Activated CD4-positive, alpha-beta T cell treated with anti-CD3 and anti-CD28 coated beads for 1 hour (primary cell): Measurements from ENCODE around the gene ARNT2.

ENCODE experiments used
- DNase-seq: peaks from one replicate; pipeline ENCODE4 v3.0.0-alpha.2; 2020

ARNT2 gene

DNA sequence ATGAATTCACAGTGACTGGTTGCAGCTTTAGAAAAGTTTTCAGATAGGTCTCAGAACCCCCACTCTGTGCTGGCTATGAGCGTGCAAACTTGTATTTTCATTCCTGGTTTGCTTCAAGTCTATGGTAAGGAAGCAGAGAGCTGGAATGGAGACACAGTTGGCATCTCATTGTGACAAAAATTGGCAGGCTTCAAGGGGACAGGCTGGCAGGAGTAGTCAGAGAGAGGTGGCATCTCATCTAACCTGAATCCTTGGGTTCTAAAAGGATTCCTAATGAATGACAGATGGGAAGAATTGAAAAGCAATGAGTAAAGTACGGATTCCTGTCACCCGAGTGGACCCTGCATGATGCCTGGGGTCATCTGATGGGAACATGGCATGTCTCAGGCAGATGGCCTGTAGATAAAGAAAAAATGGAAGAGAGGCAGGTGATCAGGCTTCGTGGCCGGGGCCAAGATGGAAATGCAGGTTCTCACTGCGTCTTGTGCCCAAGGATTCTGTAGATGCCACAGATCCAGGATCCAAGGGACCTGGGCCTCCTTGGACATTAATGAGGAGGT, 201.5 kb downstream of the ARNT2 start:
- no peak for DNase-seq

DNA sequence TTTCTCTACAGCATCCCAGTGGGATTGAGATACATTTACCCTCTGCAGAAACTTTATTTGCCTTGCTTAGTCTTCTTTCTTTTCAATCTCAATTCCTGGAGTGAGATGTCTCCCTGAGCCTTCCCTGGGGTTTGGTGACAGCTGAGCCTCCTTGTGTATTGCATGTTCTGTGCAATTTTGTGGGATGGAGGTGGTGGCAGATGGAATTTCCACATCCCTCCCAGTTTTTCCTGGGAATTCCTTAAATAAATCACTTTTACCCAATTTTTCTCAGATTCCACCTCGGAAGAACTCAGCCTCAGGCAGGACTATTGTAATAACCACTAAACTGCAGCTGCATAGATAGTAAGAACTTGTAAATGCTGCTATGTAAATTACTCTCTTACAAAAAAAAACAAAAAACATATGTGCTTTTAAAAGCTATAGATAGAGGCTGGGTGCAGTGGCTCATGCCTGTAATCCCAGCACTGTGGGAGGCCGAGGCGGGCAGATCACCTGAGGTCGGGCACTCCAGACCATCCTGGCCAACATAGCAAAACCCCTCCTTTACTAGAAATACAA, 202.4 kb downstream of the ARNT2 start:
- DNase-seq = no peak

DNA sequence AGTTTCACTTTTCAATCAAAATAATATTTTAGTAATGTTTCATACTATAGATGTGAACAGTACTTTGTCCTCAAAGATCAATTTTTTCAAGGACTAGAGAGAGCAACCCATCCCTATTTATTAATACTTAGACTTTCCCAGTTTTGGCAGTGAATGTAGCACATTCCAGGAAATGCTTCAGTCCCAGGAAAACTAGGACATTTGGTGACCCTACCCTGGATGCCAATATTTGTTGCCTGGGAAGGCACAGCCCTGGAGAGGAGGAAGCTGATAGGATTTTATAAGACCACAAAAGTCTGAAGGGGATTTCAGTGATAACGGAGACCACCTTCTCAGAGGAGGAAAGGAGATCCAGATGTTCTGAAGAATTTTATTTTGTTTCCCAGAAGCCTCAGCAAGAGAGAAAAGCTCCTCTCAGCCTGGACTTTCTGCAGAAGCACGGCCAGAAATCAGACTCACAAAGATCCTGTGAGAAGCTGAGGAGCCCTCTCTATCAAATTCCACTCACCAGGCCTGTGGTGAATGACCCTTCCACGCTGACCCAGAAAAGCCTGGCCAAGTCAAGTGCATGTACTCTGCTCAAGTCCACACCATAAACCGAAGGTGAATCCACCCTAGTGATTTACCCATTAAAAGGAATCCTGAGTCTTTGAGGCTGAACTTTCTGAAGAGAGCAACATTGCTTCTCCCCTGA, 203.3 kb downstream of the ARNT2 start:
- no peak for DNase-seq

DNA sequence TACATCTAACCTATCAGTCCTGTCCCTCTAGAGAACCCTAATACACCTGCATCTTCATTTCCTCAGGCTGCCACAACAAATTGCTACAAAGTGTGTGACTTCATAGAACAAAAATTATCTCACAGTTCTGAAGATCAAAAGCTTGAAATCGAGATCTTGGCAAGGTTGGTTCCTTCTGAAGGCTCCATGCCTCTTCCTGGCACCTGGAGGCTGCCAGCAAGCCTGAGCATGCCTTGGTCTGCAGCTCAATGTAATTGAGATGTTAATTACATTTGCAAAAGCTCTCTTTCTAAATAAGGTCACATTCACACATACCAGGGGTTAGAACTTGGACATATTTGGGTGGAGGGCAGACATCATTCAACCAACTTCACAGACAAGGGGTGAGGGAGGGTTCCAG, 204.5 kb downstream of the ARNT2 start:
- no peak for DNase-seq

DNA sequence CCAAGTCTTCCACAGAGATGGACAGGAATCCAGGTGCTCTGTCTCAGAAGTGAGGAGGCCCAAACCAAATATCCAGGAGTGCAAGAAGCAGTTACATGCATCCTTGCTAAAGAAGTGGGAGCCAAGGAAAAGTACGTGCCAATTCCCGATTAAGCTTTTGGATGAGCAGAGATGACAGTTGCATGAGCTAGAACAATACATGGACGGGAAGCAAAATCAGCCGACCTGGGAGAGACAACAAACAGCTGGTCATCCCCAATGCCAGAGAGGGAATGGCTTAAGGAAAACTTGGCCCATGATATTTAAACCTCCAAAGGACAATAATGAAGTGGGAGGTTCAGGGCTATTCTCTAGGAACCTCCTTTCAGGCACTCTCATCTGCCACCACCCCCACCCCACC, 204.9 kb downstream of the ARNT2 start:
- no peak for DNase-seq

DNA sequence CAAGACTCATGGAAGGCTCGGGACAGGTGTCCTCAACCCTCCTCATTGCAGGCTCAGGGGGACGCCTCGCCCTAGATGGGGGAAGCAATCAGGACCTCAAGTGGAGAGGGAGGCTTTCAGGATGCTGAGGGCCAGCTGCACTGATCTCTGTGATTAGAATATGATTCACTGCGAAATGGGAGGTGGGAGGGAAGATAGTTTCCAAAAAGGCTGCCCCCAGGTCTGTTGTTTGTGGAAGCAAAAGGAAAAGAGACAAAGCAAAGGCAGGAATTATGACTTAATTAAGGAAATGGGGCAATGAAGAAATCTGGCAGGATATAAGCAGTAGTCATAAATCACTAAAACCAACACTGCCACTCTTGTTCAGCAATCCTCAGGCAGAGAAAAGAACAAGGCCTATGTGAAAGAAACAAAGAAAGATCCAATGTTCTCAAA, 205.3 kb downstream of the ARNT2 start:
- no peak for DNase-seq

DNA sequence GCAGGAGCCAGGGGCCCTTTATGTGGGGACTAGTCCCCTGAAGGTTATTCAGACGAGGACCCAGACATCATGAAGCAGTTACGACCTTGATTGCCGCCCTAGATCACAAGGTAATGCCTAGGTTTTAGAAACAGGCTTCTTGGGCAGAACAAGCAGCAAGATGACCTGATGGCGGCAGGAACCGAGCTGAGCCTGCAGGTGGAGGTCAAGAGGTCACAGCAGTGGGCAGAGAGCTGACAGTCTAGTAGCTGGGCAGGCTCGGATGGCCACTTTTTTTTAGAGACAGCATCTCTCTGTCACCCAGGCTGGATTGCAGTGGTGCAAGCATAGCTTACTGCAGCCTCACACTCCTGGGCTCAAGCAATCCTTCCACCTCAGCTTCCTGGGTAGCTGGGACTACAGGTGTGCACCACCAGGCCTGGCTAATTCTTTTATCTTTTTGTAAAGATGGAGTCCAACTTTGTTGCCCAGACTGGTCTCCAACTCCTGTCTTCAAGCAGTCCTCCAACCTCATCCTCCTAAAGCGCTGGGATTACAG, 207.4 kb downstream of the ARNT2 start:
- DNase-seq = no peak

DNA sequence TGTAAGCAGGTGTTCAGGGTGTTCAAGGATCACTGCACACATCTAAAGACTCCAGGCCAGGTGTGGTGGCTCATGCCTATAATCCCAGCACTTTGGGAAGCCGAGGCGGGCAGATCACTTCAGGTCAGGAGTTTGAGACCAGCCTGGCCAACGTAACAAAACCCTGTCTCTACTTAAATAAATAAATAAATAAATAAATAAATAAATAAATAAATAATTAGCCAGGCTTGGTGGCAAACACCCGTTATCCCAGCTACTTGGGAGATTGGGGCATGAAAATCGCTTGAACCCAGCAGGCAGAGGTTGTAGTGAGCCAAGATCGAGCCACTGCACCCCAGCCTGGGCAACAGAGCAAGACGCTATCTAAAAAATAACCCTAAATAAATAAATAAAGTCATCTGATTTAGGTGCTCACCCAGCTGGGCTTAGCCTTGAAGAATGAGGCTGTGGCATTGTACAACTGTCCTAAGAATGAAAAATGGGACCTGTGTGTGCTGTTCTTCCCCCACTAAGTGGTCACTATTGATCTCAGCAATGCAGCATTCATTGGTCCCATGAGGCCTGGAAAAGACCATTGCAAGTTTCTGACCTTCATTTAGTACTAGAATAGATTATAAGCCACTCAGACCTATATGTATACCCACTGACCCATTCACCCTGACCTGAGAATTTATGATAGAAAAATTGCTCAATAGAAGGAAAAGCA, 208.1 kb downstream of the ARNT2 start:
- DNase-seq = no peak

DNA sequence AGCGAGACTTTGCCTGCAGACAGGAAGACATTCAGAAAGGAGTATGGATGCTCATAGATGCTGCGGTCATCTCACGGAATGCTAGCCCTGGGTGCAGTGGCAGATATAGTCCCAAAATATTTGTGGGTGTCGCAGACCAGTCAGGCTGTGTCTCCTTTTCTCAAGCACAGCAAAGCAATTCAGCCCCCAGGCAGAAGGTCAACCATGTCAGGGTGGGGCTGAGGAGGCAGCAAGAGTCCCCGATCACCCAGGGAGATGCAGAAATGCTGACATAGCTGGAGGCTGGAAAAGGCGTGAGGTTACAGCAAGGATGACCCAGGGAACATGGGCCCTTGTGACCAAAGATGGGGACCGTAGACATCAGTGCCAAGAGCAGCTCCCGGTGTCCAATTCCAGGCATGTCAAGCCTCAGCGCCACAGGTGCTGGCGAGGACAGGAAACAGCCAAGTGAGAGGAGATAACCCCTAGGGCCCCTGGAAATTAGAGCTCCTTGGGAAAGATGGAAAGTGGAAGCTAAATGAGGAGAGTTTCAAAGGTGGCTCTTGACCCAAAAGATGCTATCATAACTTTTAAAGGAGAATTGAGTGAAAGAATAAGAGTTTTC, 209.7 kb downstream of the ARNT2 start:
- no peak for DNase-seq

DNA sequence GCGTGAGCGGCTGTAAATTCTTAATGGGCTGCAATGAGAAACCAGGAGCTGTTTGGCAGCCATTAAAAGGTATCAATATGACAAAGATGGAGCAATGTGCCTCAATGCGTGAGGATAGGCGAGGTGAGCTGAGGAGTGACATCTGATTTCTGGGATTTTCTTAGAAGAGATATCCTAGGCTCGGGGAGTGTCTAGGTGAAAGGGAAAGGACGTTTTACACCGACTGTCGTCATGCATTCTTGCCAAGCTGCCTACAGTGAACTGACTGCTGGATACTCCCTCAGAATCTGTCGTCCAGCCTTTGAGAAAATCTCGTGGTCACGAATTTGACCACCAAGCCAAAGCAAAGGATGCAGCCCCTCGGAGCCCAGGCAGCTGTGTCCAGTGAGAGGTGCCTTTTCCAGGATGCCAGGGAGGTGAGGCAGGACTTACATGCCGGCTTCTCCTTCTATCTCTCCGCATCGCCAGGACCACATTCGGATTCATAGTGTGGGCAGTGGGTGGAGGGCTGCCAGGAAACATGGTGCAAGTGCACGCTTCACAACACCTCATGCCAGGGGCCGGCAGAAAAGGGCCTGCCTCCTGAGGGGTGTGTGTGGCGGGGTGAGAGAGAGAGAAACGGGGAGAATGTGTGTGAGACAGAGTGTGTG, 210.7 kb downstream of the ARNT2 start:
- no peak for DNase-seq

DNA sequence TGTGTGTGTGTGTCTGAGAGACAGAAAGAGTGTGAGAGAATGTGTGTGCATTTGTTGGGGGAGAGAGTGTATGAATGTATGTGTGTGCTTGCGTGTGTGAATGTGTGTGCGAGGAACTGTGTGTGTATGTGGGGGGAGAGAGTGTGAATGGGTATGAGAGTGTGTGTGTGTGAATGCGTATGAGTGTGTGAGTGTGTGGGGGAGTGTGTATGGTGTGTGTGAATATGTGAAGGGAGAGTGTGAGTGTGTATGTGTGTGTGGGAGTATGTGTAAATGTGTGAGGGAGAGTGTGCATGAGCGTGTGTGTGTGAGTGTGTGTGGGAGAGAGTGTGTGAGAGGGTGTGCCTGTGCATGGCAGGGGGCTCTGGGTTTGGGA, 211.2 kb downstream of the ARNT2 start:
- DNase-seq = no peak

DNA sequence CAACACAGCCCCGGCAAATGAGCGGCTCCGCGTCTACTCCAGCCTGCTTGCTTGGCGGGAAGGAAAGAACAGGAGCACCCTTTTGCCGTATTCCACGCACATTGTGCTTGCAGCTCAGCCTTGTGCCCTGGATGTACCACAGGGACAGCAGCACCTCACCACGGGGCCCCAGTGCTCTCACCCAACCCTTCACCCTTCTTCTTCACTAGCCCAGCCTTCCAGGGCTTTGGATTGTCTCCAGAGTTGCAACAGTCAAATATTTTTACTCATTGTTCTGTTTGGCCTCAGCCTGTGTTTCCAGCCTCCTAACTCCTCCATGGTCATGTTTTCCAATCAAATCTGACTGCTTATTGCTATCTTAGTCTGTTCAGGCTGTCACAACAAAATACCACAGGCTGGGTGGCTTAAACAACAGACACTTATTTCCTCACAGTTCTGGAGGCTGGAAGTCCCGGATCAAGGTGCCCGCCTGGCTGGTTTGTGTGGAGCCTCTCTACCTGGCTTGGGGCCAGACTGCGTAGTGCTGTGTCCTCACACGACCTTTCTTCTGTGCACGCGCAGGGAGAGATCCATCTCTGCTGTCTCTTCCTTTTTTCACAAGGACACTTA, 211.7 kb downstream of the ARNT2 start:
- no peak for DNase-seq

DNA sequence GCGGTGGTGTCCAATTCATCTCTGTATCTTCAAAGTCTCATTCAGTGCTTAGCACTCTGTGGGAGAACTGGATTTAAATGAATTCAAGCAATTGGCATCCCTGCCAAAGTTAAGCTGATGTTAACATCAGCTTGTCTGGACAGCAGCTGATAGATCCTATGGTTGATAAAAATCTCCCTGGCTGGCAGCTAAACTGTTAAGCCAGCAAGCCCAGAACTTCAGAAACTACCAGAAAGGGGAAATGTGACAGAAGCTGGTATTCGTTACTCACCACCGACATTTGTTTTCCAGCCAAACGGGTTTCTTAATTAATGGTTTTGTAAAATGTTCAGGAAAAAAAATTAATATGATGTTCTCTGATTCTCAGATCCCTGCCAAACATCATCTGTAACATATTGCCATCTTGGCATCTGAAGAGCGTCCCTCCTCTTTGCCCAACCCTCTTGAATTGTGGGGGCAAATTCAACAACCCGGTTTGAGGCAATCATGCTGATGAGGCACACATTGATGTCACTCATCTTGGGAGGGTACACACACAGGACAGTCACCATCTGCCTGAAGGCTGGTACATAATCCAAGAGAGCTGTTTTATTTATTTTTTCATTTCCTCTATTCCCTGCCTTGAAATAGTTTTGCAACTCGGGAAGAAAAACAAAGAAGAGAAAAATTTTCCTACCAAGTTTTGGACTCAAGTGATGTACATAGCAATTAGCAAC, 214.7 kb downstream of the ARNT2 start:
- no peak for DNase-seq

DNA sequence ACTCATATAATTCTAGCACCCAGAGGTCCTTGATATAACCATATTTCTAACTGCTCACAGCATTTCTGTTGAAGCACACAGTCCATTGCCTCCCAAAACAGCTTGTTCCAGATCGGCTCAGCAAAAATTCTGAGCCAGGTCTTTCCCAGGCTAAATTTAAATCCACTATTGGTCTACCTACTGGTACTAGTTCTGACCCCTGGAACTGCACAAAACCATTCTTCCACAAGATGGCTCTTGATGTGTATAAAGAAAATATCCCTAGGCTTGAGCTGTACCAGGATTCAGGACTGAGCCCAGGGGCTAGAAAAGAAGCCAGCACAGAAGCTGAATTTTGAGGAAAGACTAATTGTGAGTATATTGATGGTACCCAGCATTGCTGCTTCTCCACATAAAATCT, 215.5 kb downstream of the ARNT2 start:
- no peak for DNase-seq

DNA sequence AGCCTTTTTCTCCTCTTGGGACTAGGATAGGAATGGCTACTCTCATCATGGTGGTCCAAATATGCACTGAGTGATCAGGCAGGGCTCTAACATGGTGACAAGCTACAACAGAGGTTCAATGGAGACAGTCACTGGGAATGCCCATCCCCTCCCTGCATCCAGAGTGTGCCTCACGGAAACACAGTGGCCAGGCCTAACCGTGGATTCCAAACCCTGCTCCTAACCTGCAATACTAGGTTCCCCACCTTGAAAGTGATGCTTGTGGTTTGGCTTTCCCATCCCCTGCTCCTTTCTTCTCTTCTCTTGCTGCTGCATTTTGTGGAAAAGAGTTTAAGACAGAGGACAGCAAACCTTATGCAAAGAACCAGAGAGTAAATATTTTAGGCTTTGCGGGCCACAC, 216.0 kb downstream of the ARNT2 start:
- no peak for DNase-seq

DNA sequence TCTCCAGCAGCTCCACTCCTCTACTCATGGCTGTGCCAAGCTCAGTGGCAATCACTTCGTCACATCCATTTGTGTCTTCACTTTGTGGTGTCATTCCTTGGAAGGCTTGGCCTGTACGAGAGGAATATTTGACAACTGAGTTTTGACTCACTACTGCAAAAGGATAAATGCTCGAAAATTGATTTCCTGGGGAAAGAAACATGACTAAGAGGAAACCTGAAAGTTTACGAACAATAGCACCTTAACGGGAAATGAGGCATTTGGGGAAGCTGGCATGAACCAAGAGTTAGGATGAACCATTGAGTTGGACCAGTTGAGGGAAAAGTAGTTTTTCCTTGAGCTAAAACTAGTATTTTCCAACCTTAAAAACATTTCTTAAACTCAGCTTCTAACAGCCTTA, 216.7 kb downstream of the ARNT2 start:
- no peak for DNase-seq

DNA sequence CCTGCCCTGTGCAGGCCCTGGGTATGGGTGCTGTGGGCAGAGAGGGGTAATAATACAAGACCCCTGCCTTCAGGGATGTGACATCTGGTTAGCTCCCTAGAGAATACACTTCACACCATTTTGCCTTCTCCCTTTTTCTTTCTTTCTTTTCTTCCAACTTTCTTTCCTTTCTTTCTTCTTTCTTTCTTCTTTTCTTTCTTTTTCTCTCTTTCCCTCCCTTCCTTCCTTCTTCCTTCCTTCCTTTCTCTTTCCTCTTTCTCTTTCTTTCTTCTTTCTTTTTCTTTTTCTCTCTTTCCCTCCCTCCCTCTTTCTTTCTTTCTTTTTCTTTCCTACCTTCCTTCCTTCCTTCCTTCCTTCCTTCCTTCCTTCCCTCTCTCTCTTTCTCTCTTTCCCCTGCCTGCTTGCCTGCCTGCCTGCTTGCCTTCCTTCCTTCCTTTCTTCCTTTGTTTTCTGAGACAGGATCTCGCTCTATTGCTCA, 222.5 kb downstream of the ARNT2 start:
- no peak for DNase-seq

DNA sequence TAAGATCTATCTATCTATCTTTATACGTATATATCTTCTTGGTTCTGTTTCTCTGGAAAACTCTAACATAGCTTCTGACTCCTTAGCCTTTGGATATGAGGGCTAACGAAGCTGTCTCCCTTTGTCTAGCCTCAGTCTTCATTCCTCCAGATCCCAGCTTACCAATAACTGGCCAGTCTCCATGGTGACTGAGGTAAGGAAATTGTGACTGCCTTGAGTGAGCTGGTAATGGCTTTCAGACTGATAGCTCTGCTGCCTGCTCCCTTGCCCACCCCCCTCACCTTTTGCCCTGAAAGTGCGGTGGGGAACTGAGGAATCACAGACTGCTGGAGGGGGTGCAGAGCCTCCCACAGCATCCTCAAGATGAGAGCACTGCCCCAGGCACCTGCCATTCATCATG, 225.2 kb downstream of the ARNT2 start:
- no peak for DNase-seq

DNA sequence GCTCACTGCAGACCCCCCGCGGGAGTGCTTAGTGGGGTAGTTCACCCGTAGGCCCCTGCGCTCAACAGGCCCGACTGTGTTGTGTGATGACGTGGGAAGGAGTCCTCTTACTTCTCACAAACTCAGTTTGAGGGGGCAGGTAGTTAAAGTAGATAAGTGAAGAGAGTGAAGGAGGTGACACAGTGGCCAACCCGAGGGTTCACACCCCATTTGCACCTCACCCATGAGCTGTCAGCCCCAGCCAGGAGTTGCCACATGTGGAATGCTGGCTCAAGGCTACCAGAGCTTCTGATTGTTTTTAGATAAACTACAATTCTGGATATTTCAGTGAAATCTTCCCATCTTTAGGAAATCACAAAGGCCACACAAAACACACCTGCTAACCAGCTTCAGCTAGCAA, 226.8 kb downstream of the ARNT2 start:
- no peak for DNase-seq

DNA sequence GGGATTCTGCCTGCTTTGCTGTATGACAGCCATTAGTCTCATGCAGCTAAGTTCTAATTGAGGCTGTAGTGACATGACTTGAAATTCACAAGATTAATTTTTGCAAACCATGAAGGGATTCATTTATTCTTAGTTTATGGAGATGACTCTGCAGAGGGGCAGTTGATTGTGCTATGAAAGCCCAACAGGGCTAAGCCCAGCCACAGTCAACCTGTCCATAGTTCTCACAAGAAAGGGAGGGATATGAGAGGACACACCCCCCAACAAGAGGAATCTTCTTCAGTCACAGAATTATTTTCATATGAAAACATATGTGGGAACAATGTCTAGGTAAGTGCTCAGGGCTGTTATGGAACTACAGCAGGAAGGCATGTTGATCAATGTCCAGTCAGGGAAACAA, 229.0 kb downstream of the ARNT2 start:
- no peak for DNase-seq

DNA sequence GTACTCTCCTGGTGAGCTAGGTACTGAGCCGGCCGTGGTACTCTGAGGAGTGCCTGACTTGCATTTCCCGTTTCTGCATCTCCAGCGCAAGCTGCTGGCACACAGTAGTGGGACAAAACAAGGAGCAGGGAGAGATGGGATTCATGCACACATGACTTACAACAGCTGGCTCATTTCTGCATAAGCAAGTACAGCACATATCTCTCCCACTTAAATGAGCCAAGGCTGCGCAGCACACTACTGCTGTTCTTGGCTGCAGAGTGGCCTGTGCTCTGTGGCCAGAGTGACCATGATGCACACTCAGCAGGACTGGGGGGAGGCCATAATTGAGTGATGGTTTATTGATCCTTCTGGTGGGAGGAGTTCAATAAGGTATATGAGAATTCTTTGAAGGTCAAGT, 231.8 kb downstream of the ARNT2 start:
- DNase-seq = no peak

DNA sequence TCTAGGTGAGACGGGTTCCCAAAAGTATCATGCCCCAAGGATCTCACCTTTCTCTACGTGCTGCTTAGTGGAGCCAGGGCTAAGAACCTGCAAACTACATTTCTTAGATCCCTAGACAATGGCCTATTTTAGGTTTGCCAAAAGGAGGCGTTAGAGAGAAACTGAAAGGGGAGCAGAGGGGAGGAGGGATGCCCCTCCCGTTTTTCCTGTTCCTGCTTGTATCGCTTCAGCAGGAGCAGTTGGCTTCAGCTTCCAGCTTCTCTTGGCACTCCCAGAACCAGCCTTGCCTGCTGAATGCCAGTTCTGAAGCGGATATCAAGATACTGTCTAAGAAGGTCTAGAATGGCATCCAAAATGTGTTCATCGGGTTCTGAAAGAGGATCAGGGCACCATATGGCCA, 232.5 kb downstream of the ARNT2 start:
- DNase-seq = no peak
